ENCODE results near the gene SPEF2. TPM values are rescaled to one million over a fixed set of nuclear protein-coding genes. Genes with fewer than 3 reads are reported as not detected.

Gene SPEF2
- total RNA-seq, 1 donor from 2014 or later: 2.7 TPM

- Histone ChIP-seq H3K27me3 (ENCODE audit: low read depth) (peaks cover 7% of the 10 kb centered on the region), H3K36me3 (no peaks in the 10 kb centered on the region), H3K4me1 (no peaks in the 10 kb centered on the region), H3K4me3 (no peak overlapping the region), H3K9me3 (replicated peaks) (no peaks in the 10 kb centered on the region), H3K27ac (replicated peaks) (no peak overlapping the region)
- no peak for TF ChIP-seq CTCF (IDR thresholded peaks at IDR 0.05; ENCODE audit: borderline replicate concordance)
- DNase-seq: no peak
- intact Hi-C loops (cut with micrococcal nuclease): no loop called here
Measured at GRCh38 chr5:35771300-35771699, 153.6 kb downstream of the SPEF2 start.

- Histone ChIP-seq H3K27ac (replicated peaks) (no peak overlapping the region), H3K4me1 (no peaks in the 10 kb centered on the region), H3K9me3 (replicated peaks) (no peaks in the 10 kb centered on the region), H3K36me3 (no peaks in the 10 kb centered on the region), H3K27me3 (ENCODE audit: low read depth) (peaks cover 7% of the 10 kb centered on the region), H3K4me3 (no peak overlapping the region)
- no peak for DNase-seq
- intact Hi-C loops (cut with micrococcal nuclease): no loop called here
- no peak for TF ChIP-seq CTCF (IDR thresholded peaks at IDR 0.05; ENCODE audit: borderline replicate concordance)
Measured at GRCh38 chr5:35771839-35772238, 154.2 kb downstream of the SPEF2 start.

- TF ChIP-seq CTCF (IDR thresholded peaks at IDR 0.05; ENCODE audit: borderline replicate concordance): no peak
- no peaks in the 10 kb centered on the region for H3K9me3 ChIP-seq (replicated peaks)
- no peak overlapping the region for H3K4me3 ChIP-seq
- DNase-seq: no peak
- peaks cover 7% of the 10 kb centered on the region for H3K27me3 ChIP-seq (ENCODE audit: low read depth)
- intact Hi-C loops (cut with micrococcal nuclease): no loop called here
- no peak overlapping the region for H3K27ac ChIP-seq (replicated peaks)
- no peaks in the 10 kb centered on the region for H3K4me1 ChIP-seq
- H3K36me3 ChIP-seq: no peaks in the 10 kb centered on the region
Measured at GRCh38 chr5:35773967-35774366, 156.3 kb downstream of the SPEF2 start.

GRCh38 chr5:35776757-35777156 lies 159.1 kb downstream of the SPEF2 start:
- H3K9me3 ChIP-seq (replicated peaks): no peaks in the 10 kb centered on the region
- no peaks in the 10 kb centered on the region for H3K36me3 ChIP-seq
- no peak for TF ChIP-seq CTCF (IDR thresholded peaks at IDR 0.05; ENCODE audit: borderline replicate concordance)
- intact Hi-C loops (cut with micrococcal nuclease): loop anchor here (5.0 kb wide), 1 partner anchor 151 kb away; no protein-coding TSS in a partner anchor
- H3K27me3 ChIP-seq (ENCODE audit: low read depth): no peaks in the 10 kb centered on the region
- H3K4me1 ChIP-seq: peaks cover 3% of the 10 kb centered on the region
- no peak overlapping the region for H3K4me3 ChIP-seq
- H3K27ac ChIP-seq (replicated peaks): no peak overlapping the region
- DNase-seq: no peak

GRCh38 chr5:35777358-35778087 lies 159.9 kb downstream of the SPEF2 start:
- H3K9me3 ChIP-seq (replicated peaks): no peaks in the 10 kb centered on the region
- H3K27ac ChIP-seq (replicated peaks): no peak overlapping the region
- intact Hi-C loops (cut with micrococcal nuclease): loop anchor here (5.0 kb wide), 1 partner anchor 150 kb away; no protein-coding TSS in a partner anchor
- TF ChIP-seq CTCF (IDR thresholded peaks at IDR 0.05; ENCODE audit: borderline replicate concordance): peak; percentile 72
- no peaks in the 10 kb centered on the region for H3K27me3 ChIP-seq (ENCODE audit: low read depth)
- H3K36me3 ChIP-seq: no peaks in the 10 kb centered on the region
- DNase-seq: no peak
- H3K4me1 ChIP-seq: peaks cover 11% of the 10 kb centered on the region
- H3K4me3 ChIP-seq: no peak overlapping the region
